ENCODE results near the gene TRPM8.
A peak's percentile ranks its signal among the peaks of the same experiment; 100 is the strongest.
"Not testable (repeated sequence)": the region's sequence is repeated elsewhere in the genome, so short reads cannot be mapped to it uniquely, and the experiment has no call there.

Gene TRPM8

GRCh38 chr2:233917116-233917515 lies at the start of gene TRPM8:
Gene TRPM8 (plus strand): TSS chr2:233917373. CDS start chr2:233926538, 9,165 bp downstream.
- DNase-seq (ENCODE audit: low read depth, low spot score), result no peak

GRCh38 chr2:233867993-233868532 lies 49.1 kb upstream of the TRPM8 start, which contains the start of gene MSL3B:
Gene MSL3B (minus strand): TSS chr2:233868386.
- DNase-seq (ENCODE audit: low read depth, low spot score), result no peak

GRCh38 chr2:233871432-233871831 lies 45.7 kb upstream of the TRPM8 start:
- DNase-seq (ENCODE audit: low read depth, low spot score), result no peak

- DNase-seq (ENCODE audit: low read depth, low spot score), result not testable (repeated sequence)
Measured at GRCh38 chr2:233872125-233872524, 45.0 kb upstream of the TRPM8 start.

- no peak for DNase-seq (ENCODE audit: low read depth, low spot score)
Measured at GRCh38 chr2:233882353-233882752, 34.8 kb upstream of the TRPM8 start.

GRCh38 chr2:233892793-233893192 lies 24.4 kb upstream of the TRPM8 start:
- DNase-seq (ENCODE audit: low read depth, low spot score), result no peak

- not testable (repeated sequence) for DNase-seq (ENCODE audit: low read depth, low spot score)
Measured at GRCh38 chr2:233896253-233896652, 20.9 kb upstream of the TRPM8 start.

GRCh38 chr2:233901367-233901766 lies 15.8 kb upstream of the TRPM8 start:
- DNase-seq (ENCODE audit: low read depth, low spot score), result no peak

- DNase-seq (ENCODE audit: low read depth, low spot score), result no peak
Measured at GRCh38 chr2:233901884-233902283, 15.3 kb upstream of the TRPM8 start.

- DNase-seq (ENCODE audit: low read depth, low spot score), result no peak
Measured at GRCh38 chr2:233905945-233906344, 11.2 kb upstream of the TRPM8 start.

- no peak for DNase-seq (ENCODE audit: low read depth, low spot score)
Measured at GRCh38 chr2:233907627-233908026, 9.5 kb upstream of the TRPM8 start.

- DNase-seq (ENCODE audit: low read depth, low spot score), result peak; percentile 40
Measured at GRCh38 chr2:233912691-233913423, 4.3 kb upstream of the TRPM8 start.

GRCh38 chr2:233915128-233915527 lies 2.0 kb upstream of the TRPM8 start:
- no peak for DNase-seq (ENCODE audit: low read depth, low spot score)

GRCh38 chr2:233919319-233919718 lies 2.1 kb downstream of the TRPM8 start:
- DNase-seq (ENCODE audit: low read depth, low spot score), result no peak

GRCh38 chr2:233919938-233920337 lies 2.8 kb downstream of the TRPM8 start:
- no peak for DNase-seq (ENCODE audit: low read depth, low spot score)

- DNase-seq (ENCODE audit: low read depth, low spot score), result no peak
Measured at GRCh38 chr2:233922471-233922870, 5.3 kb downstream of the TRPM8 start.

GRCh38 chr2:233925402-233925801 lies 8.2 kb downstream of the TRPM8 start:
- no peak for DNase-seq (ENCODE audit: low read depth, low spot score)

GRCh38 chr2:233926806-233927205 lies 9.6 kb downstream of the TRPM8 start:
- DNase-seq (ENCODE audit: low read depth, low spot score), result no peak

- no peak for DNase-seq (ENCODE audit: low read depth, low spot score)
Measured at GRCh38 chr2:233928594-233929351, 11.6 kb downstream of the TRPM8 start.

- no peak for DNase-seq (ENCODE audit: low read depth, low spot score)
Measured at GRCh38 chr2:233929352-233930022, 12.3 kb downstream of the TRPM8 start.

- DNase-seq (ENCODE audit: low read depth, low spot score), result no peak
Measured at GRCh38 chr2:233934524-233934923, 17.4 kb downstream of the TRPM8 start.

GRCh38 chr2:233935426-233935825 lies 18.3 kb downstream of the TRPM8 start:
- DNase-seq (ENCODE audit: low read depth, low spot score), result no peak

Measured in iPS DF 19.7 (cell line).